DND-41 (cell line): ENCODE data around the gene SLC24A4.

Experiments
- ATAC-seq: fragments of 200-7000 bp; cut with Tn5 transposase; 3 replicates; pipeline ENCODE4 v1.9.1; 2021; ENCODE audit warnings: low read depth; ENCODE audit not compliant: insufficient read depth
- DNase-seq: peaks from one replicate; pipeline ENCODE4 v3.0.0-alpha.2; 2020
- H2AFZ ChIP-seq: 2 replicates; pipeline ENCODE4 v1.6.0; 2012; ENCODE audit warnings: low read depth, low read length
- H3K27ac ChIP-seq: 2 replicates; pipeline ENCODE4 v1.5.1; 2012; ENCODE audit warnings: low read length, inconsistent platforms
- H3K27me3 ChIP-seq: fragments of 200-600 bp; sonication (generic); 2 replicates; pipeline ENCODE4 v1.6.0; 2012; ENCODE audit warnings: low read length, mild to moderate bottlenecking, inconsistent platforms; ENCODE audit not compliant: insufficient read depth, poor library complexity
- H3K36me3 ChIP-seq: 2 replicates; pipeline ENCODE4 v1.5.1; 2012; ENCODE audit warnings: low read length, inconsistent platforms; ENCODE audit not compliant: insufficient read depth
- H3K4me1 ChIP-seq: 2 replicates; pipeline ENCODE4 v1.5.1; 2012; ENCODE audit warnings: mild to moderate bottlenecking, low read length; ENCODE audit not compliant: insufficient read depth
- H3K4me2 ChIP-seq: 2 replicates; pipeline ENCODE4 v1.6.0; 2012; ENCODE audit warnings: mild to moderate bottlenecking, moderate library complexity, low read length, inconsistent platforms; ENCODE audit not compliant: insufficient read depth
- H3K4me3 ChIP-seq, 2 experiments: fragments of 200-600 bp in 1 of 2; shearing (Covaris generic) in 1 of 2; 2 replicates each; pipeline ENCODE4 v1.5.1; 2012 to 2016; ENCODE audit warnings: inconsistent platforms in 2 of 2, low read length in 2 of 2, mild to moderate bottlenecking in 2 of 2, low read depth in 1 of 2, moderate library complexity in 1 of 2
- H3K79me2 ChIP-seq: 2 replicates; pipeline ENCODE4 v1.6.0; 2012; ENCODE audit warnings: low read length, inconsistent platforms; ENCODE audit not compliant: insufficient read depth
- H3K9ac ChIP-seq: 2 replicates; pipeline ENCODE4 v1.6.0; 2012; ENCODE audit warnings: low read depth, mild to moderate bottlenecking, inconsistent platforms, low read length, moderate library complexity
- H3K9me3 ChIP-seq: 2 replicates; pipeline ENCODE4 v1.5.1; 2012; ENCODE audit warnings: low read length, moderate library complexity, mild to moderate bottlenecking, inconsistent platforms; ENCODE audit not compliant: insufficient read depth, severe bottlenecking
- H4K20me1 ChIP-seq: 2 replicates; pipeline ENCODE4 v1.6.0; 2012; ENCODE audit warnings: low read length; ENCODE audit not compliant: insufficient read depth
- EZH2 ChIP-seq: IDR thresholded peaks from 3 replicates; pipeline ENCODE4 v1.6.1; 2012; ENCODE audit warnings: borderline replicate concordance, low read depth, mild to moderate bottlenecking, moderate library complexity, low read length, inconsistent platforms; ENCODE audit not compliant: severe bottlenecking
- TF ChIP-seq, protein P1 (sequence below): IDR thresholded peaks from 2 replicates; pipeline ENCODE4 v1.5.1; 2012; ENCODE audit warnings: borderline replicate concordance, low read length, moderate library complexity, mild to moderate bottlenecking; ENCODE audit not compliant: poor library complexity, severe bottlenecking; ENCODE audit errors: extremely low read depth

SLC24A4 gene

DNA sequence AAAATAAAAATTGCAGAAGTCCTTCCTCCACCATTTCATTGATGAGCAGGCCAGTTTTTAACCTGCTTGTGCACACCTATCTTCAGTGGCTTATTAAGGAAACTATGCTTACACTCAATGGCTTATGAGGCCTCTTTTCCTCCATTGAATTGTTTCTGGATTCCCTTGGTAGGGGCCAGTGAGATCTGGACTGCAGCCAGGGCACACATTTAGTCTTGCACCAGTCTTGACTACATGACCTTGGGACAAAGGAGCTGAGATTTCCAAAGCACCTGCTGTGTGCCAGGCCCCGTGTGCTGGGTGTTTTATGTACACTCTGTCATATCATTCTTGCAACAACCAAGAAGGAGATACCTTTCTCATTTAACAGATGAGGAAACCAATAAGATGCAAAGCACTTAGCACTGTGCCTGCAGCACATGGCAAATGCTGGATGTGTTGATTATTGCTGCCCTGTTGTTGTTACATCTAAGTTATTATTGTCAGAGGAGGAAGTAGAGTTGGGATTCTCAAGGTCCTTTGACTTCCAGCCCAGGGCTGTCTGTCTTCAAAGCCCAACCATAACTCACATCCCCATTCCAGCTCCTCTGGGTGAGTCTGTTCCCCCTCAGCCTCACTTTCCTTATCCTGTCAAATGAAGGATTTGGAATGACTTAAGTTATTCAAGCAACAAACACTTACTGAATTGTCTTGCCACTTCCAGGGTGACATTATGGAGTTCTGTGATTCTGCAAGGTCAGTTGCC lies 159.0 kb downstream of the SLC24A4 start:
- Histone ChIP-seq H3K4me2 (no peak overlapping the region), H3K9ac (no peak overlapping the region), H3K27me3 (peaks cover 6% of the 10 kb centered on the region), H3K79me2 (no peaks in the 10 kb centered on the region), H2AFZ (no peak overlapping the region), H3K27ac (no peak overlapping the region), H3K36me3 (no peaks in the 10 kb centered on the region), H3K9me3 (no peaks in the 10 kb centered on the region), H4K20me1 (no peaks in the 10 kb centered on the region), H3K4me1 (no peaks in the 10 kb centered on the region), H3K4me3 (no peak overlapping the region)
- no peak for ATAC-seq
- no peak for TF ChIP-seq EZH2
- TF ChIP-seq, protein P1, sequence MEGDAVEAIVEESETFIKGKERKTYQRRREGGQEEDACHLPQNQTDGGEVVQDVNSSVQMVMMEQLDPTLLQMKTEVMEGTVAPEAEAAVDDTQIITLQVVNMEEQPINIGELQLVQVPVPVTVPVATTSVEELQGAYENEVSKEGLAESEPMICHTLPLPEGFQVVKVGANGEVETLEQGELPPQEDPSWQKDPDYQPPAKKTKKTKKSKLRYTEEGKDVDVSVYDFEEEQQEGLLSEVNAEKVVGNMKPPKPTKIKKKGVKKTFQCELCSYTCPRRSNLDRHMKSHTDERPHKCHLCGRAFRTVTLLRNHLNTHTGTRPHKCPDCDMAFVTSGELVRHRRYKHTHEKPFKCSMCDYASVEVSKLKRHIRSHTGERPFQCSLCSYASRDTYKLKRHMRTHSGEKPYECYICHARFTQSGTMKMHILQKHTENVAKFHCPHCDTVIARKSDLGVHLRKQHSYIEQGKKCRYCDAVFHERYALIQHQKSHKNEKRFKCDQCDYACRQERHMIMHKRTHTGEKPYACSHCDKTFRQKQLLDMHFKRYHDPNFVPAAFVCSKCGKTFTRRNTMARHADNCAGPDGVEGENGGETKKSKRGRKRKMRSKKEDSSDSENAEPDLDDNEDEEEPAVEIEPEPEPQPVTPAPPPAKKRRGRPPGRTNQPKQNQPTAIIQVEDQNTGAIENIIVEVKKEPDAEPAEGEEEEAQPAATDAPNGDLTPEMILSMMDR, result no peak
- no peak for DNase-seq

- ATAC-seq, result no peak
- Histone ChIP-seq H2AFZ (no peak overlapping the region), H3K4me2 (no peak overlapping the region), H4K20me1 (no peaks in the 10 kb centered on the region), H3K9me3 (no peaks in the 10 kb centered on the region), H3K36me3 (no peaks in the 10 kb centered on the region), H3K4me1 (no peaks in the 10 kb centered on the region), H3K27me3 (peaks cover 10% of the 10 kb centered on the region), H3K79me2 (no peaks in the 10 kb centered on the region), H3K4me3 (no peak overlapping the region), H3K27ac (no peak overlapping the region), H3K9ac (no peak overlapping the region)
- no peak for DNase-seq
- TF ChIP-seq, protein P1, result no peak
- no peak for TF ChIP-seq EZH2
Measured at GRCh38 chr14:92482621-92483319, 159.8 kb downstream of the SLC24A4 start.

GRCh38 chr14:92484132-92484823 lies 161.3 kb downstream of the SLC24A4 start:
- Histone ChIP-seq H3K27ac (no peak overlapping the region), H3K9ac (no peak overlapping the region), H3K36me3 (no peaks in the 10 kb centered on the region), H3K27me3 (peaks cover 10% of the 10 kb centered on the region), H3K4me3 (no peak overlapping the region), H3K4me1 (no peaks in the 10 kb centered on the region), H3K4me2 (no peak overlapping the region), H3K9me3 (no peaks in the 10 kb centered on the region), H2AFZ (no peak overlapping the region), H4K20me1 (no peaks in the 10 kb centered on the region), H3K79me2 (no peaks in the 10 kb centered on the region)
- no peak for TF ChIP-seq EZH2
- TF ChIP-seq, protein P1, result no peak
- no peak for ATAC-seq
- no peak for DNase-seq
